Naive thymus-derived CD4-positive, alpha-beta T cell (primary cell): ENCODE data around the gene PGRMC2. TPM values are rescaled to one million over a fixed set of nuclear protein-coding genes. Genes with fewer than 3 reads are reported as not detected.
"Not testable (repeated sequence)": the region's sequence is repeated elsewhere in the genome, so short reads cannot be mapped to it uniquely, and the experiment has no call there.

Experiments used
- ATAC-seq: fragments of 150-1000 bp; cut with Tn5 transposase; 2 replicates; pipeline ENCODE4 v1.10.0; 2021; ENCODE audit warnings: mild to moderate bottlenecking, moderate library complexity
- CTCF ChIA-PET: fragments of 350-600 bp; sonication (Branson Sonifier 250); formaldehyde crosslinking; loops from one replicate; lab custom pipeline; 2021; ENCODE audit warnings: antibody characterized with exemption; lab: Charles Lee
- POLR2A ChIA-PET: fragments of 350-600 bp; sonication (Branson Sonifier 250); formaldehyde crosslinking; loops from one replicate; lab custom pipeline; 2021; ENCODE audit warnings: antibody characterized with exemption, inconsistent platforms; lab: Charles Lee
- DNase-seq, 9 donors: peaks; one replicate each; pipeline versions ENCODE4 v3.0.0 to v3.0.0-alpha.2; 2020 to 2022; ENCODE audit warnings: mixed read lengths in 1 of 9
- H3K27ac ChIP-seq: one replicate; pipeline ENCODE4 v1.7.0; 2013; ENCODE audit warnings: mild to moderate bottlenecking, low read depth, low read length, moderate library complexity
- H3K27me3 ChIP-seq, 2 donors: one replicate each; pipeline ENCODE4 v1.7.0; 2013; ENCODE audit warnings: low read length in 2 of 2, mild to moderate bottlenecking in 2 of 2, moderate library complexity in 2 of 2; ENCODE audit not compliant: control insufficient read depth in 2 of 2, insufficient read depth in 2 of 2
- H3K36me3 ChIP-seq, 3 experiments: 1 replicate in 2 of 3; 2 replicates in 1 of 3; pipeline ENCODE4 v1.7.0; 2013; ENCODE audit warnings: low read length in 3 of 3, mild to moderate bottlenecking in 3 of 3, moderate library complexity in 1 of 3; ENCODE audit not compliant: insufficient read depth in 3 of 3, control insufficient read depth in 2 of 3
- H3K4me1 ChIP-seq, 2 donors: one replicate each; pipeline ENCODE4 v1.7.0; 2013; ENCODE audit warnings: low read length in 2 of 2, mild to moderate bottlenecking in 2 of 2, moderate library complexity in 1 of 2; ENCODE audit not compliant: control insufficient read depth in 2 of 2, insufficient read depth in 2 of 2
- H3K4me3 ChIP-seq: 2 replicates; pipeline ENCODE4 v1.7.0; 2013; ENCODE audit warnings: mild to moderate bottlenecking, low read length
- H3K9me3 ChIP-seq, 3 experiments: 1 replicate in 2 of 3; 2 replicates in 1 of 3; pipeline ENCODE4 v1.7.0; 2013; ENCODE audit warnings: low read length in 3 of 3; ENCODE audit not compliant: control insufficient read depth in 2 of 3
- H3K27ac Mint-ChIP-seq, 9 donors: one replicate each; pipeline ENCODE4 v1.8.0; 2020 to 2022; ENCODE audit warnings: mixed read lengths in 9 of 9, mild to moderate bottlenecking in 8 of 9, moderate library complexity in 5 of 9, inconsistent platforms in 2 of 9
- H3K27me3 Mint-ChIP-seq, 5 donors: one replicate each; pipeline ENCODE4 v1.8.0; 2021 to 2022; ENCODE audit warnings: mixed read lengths in 5 of 5, mild to moderate bottlenecking in 1 of 5
- H3K36me3 Mint-ChIP-seq, 5 donors: one replicate each; pipeline ENCODE4 v1.8.0; 2020 to 2022; ENCODE audit warnings: mixed read lengths in 5 of 5, mild to moderate bottlenecking in 3 of 5, inconsistent platforms in 1 of 5
- H3K4me1 Mint-ChIP-seq, 7 donors: one replicate each; pipeline ENCODE4 v1.8.0; 2020 to 2022; ENCODE audit warnings: mixed read lengths in 7 of 7, mild to moderate bottlenecking in 3 of 7, inconsistent platforms in 1 of 7
- H3K4me3 Mint-ChIP-seq, 10 donors: one replicate each; pipeline ENCODE4 v1.8.0; 2020 to 2022; ENCODE audit warnings: mild to moderate bottlenecking in 10 of 10, mixed read lengths in 10 of 10, moderate library complexity in 6 of 10, inconsistent platforms in 2 of 10
- H3K9me3 Mint-ChIP-seq, 11 donors: one replicate each; pipeline ENCODE4 v1.8.0; 2020 to 2022; ENCODE audit warnings: mixed read lengths in 11 of 11, mild to moderate bottlenecking in 4 of 11, inconsistent platforms in 1 of 11, moderate library complexity in 1 of 11
- intact Hi-C, 2 donors: fragments of 100-400 bp; cut with micrococcal nuclease; formaldehyde crosslinking; loops; one replicate each; pipeline ENCODE4 v1.15.1; 2023
- polyA plus RNA-seq, 2 donors: library from polyadenylated mRNA; unstranded; fragments of 300-500 nt; fragmentation: Illumina TruSeq; gene quantifications; one replicate each; pipeline ENCODE4 v1.2.3, GENCODE V29; 2021
- total RNA-seq, 6 experiments: library from RNA in 5 of 6; stranded (reverse) in 5 of 6; gene quantifications; 1 replicate in 5 of 6; 2 replicates in 1 of 6; pipeline ENCODE4 v1.2.3 and lab custom pipeline; 2021 to 2026

The PGRMC2 gene
- total and polyA plus RNA-seq, 7 experiments from 2014 or later, result 17.4 to 65.6 (median 42.6) TPM

GRCh38 chr4:128255906-128256305, 31.7 kb downstream of the PGRMC2 start:
- H3K27me3 ChIP-seq, result no peaks in the 10 kb centered on the region
- no peak overlapping the region for H3K27ac Mint-ChIP-seq
- intact Hi-C loops, result no loop called here
- no peak overlapping the region for H3K4me3 ChIP-seq
- no peaks in the 10 kb centered on the region for H3K36me3 Mint-ChIP-seq
- ChIA-PET POLR2A (interaction anchor here (0.5 kb wide), 1 partner anchor 458 kb away, joined by 3 read pairs; no protein-coding TSS in a partner anchor), CTCF (no interaction called here)
- H3K9me3 ChIP-seq, result no peaks in the 10 kb centered on the region
- DNase-seq (no peak), ATAC-seq (no peak)
- H3K4me1 ChIP-seq, result no peaks in the 10 kb centered on the region
- H3K27ac ChIP-seq, result no peak overlapping the region
- no peaks in the 10 kb centered on the region for H3K4me1 Mint-ChIP-seq
- H3K27me3 Mint-ChIP-seq, result peaks cover 7 to 29% (median 21%) of the 10 kb centered on the region in 5 donors
- H3K9me3 Mint-ChIP-seq, result peaks cover 0 to 8% (median 0%) of the 10 kb centered on the region in 11 donors
- no peaks in the 10 kb centered on the region for H3K36me3 ChIP-seq
- H3K4me3 Mint-ChIP-seq, result no peak overlapping the region

- Histone ChIP-seq H3K27me3 (no peaks in the 10 kb centered on the region), H3K4me3 (no peak overlapping the region), H3K9me3 (no peaks in the 10 kb centered on the region), H3K27ac (no peak overlapping the region), H3K36me3 (no peaks in the 10 kb centered on the region), H3K4me1 (no peaks in the 10 kb centered on the region)
- ATAC-seq (no peak), DNase-seq (no peak)
- Mint-ChIP-seq H3K36me3 (no peaks in the 10 kb centered on the region), H3K4me3 (no peak overlapping the region), H3K9me3 (peaks cover 0 to 47% (median 8%) of the 10 kb centered on the region in 11 donors), H3K27me3 (peaks cover 0 to 17% (median 15%) of the 10 kb centered on the region in 5 donors), H3K4me1 (no peaks in the 10 kb centered on the region), H3K27ac (no peak overlapping the region)
- POLR2A ChIA-PET, result no interaction called here
- CTCF ChIA-PET, result interaction anchor here (0.6 to 1.1 kb wide), 2 partner anchors 15 to 59 kb away, joined by 5 to 7 read pairs; no protein-coding TSS in a partner anchor
- intact Hi-C loops, result no loop called here
These were observed 37.6 kb downstream of the PGRMC2 start for GRCh38 chr4:128249787-128250668.

- no peak for ATAC-seq
- Histone ChIP-seq H3K4me1 (no peaks in the 10 kb centered on the region), H3K27me3 (no peaks in the 10 kb centered on the region), H3K9me3 (no peaks in the 10 kb centered on the region), H3K36me3 (no peaks in the 10 kb centered on the region), H3K4me3 (no peak overlapping the region), H3K27ac (no peak overlapping the region)
- ChIA-PET CTCF (no interaction called here), POLR2A (no interaction called here)
- Mint-ChIP-seq H3K4me3 (no peak overlapping the region), H3K9me3 (peaks cover 0 to 47% (median 7%) of the 10 kb centered on the region in 11 donors), H3K36me3 (no peaks in the 10 kb centered on the region), H3K27me3 (peaks cover 0 to 16% (median 5%) of the 10 kb centered on the region in 5 donors), H3K27ac (no peak overlapping the region), H3K4me1 (no peaks in the 10 kb centered on the region)
- intact Hi-C loops, result no loop called here
- DNase-seq, result no peak
These were observed 39.7 kb downstream of the PGRMC2 start for GRCh38 chr4:128247906-128248305.

- POLR2A ChIA-PET, H3K36me3 Mint-ChIP-seq, H3K4me1 Mint-ChIP-seq, H3K4me3 Mint-ChIP-seq, H3K9me3 ChIP-seq, H3K27ac Mint-ChIP-seq, H3K36me3 ChIP-seq, DNase-seq, intact Hi-C loops, H3K4me3 ChIP-seq, H3K27me3 ChIP-seq, H3K27ac ChIP-seq, ATAC-seq, H3K4me1 ChIP-seq: not testable (repeated sequence)
- Mint-ChIP-seq H3K9me3 (peaks cover 0 to 36% (median 7%) of the 10 kb centered on the region in 11 donors), H3K27me3 (peaks cover 0 to 21% (median 16%) of the 10 kb centered on the region in 5 donors)
- CTCF ChIA-PET, result interaction anchor here (0.6 kb wide), 1 partner anchor 22 kb away, joined by 3 read pairs; no protein-coding TSS in a partner anchor
These were observed 42.2 kb downstream of the PGRMC2 start for GRCh38 chr4:128245391-128245790.

GRCh38 chr4:128244379-128244778, 43.2 kb downstream of the PGRMC2 start:
- no peaks in the 10 kb centered on the region for H3K4me1 ChIP-seq
- Mint-ChIP-seq H3K27me3 (peaks cover 0 to 25% (median 19%) of the 10 kb centered on the region in 5 donors), H3K27ac (no peak overlapping the region), H3K4me3 (no peak overlapping the region), H3K4me1 (no peaks in the 10 kb centered on the region), H3K9me3 (peaks cover 0 to 27% (median 6%) of the 10 kb centered on the region in 11 donors), H3K36me3 (peaks cover 0 to 4% (median 0%) of the 10 kb centered on the region in 5 donors)
- no peaks in the 10 kb centered on the region for H3K9me3 ChIP-seq
- ATAC-seq (no peak), DNase-seq (no peak)
- POLR2A ChIA-PET, result no interaction called here
- no peak overlapping the region for H3K27ac ChIP-seq
- intact Hi-C loops, result no loop called here
- H3K4me3 ChIP-seq, result no peak overlapping the region
- CTCF ChIA-PET, result no interaction called here
- H3K36me3 ChIP-seq, result no peaks in the 10 kb centered on the region
- H3K27me3 ChIP-seq, result no peaks in the 10 kb centered on the region

- H3K4me3 ChIP-seq, result no peak overlapping the region
- H3K27me3 Mint-ChIP-seq, result peaks cover 0 to 25% (median 19%) of the 10 kb centered on the region in 5 donors
- H3K4me1 ChIP-seq, result no peaks in the 10 kb centered on the region
- H3K9me3 ChIP-seq, result no peaks in the 10 kb centered on the region
- H3K4me1 Mint-ChIP-seq, result no peaks in the 10 kb centered on the region
- intact Hi-C loops, result no loop called here
- H3K27ac ChIP-seq, result no peak overlapping the region
- CTCF ChIA-PET, result no interaction called here
- H3K36me3 Mint-ChIP-seq, result peaks cover 0 to 4% (median 0%) of the 10 kb centered on the region in 5 donors
- ATAC-seq (no peak), DNase-seq (no peak)
- no peak overlapping the region for H3K27ac Mint-ChIP-seq
- H3K4me3 Mint-ChIP-seq, result no peak overlapping the region
- peaks cover 0 to 15% (median under 1%) of the 10 kb centered on the region in 11 donors for H3K9me3 Mint-ChIP-seq
- no peaks in the 10 kb centered on the region for H3K36me3 ChIP-seq
- H3K27me3 ChIP-seq, result no peaks in the 10 kb centered on the region
- POLR2A ChIA-PET, result no interaction called here
These were observed 45.0 kb downstream of the PGRMC2 start for GRCh38 chr4:128242601-128243000.
